Measurements from ENCODE around the gene DIRAS3.
"Not testable (repeated sequence)": the region's sequence is repeated elsewhere in the genome, so short reads cannot be mapped to it uniquely, and the experiment has no call there.

The DIRAS3 gene

GRCh38 chr1:68016381-68016780 is 34.0 kb downstream of the DIRAS3 start:
- DNase-seq = no peak

- no peak for DNase-seq
Measured at GRCh38 chr1:68015971-68016370, 34.5 kb downstream of the DIRAS3 start.

GRCh38 chr1:68015369-68015768 is 35.1 kb downstream of the DIRAS3 start:
- no peak for DNase-seq

- DNase-seq = no peak
Measured at GRCh38 chr1:68013351-68013750, 37.1 kb downstream of the DIRAS3 start.

- no peak for DNase-seq
Measured at GRCh38 chr1:68011657-68012375, 38.6 kb downstream of the DIRAS3 start.

GRCh38 chr1:68010543-68010942 is 39.9 kb downstream of the DIRAS3 start:
- DNase-seq = no peak

- DNase-seq = no peak
Measured at GRCh38 chr1:68010090-68010489, 40.3 kb downstream of the DIRAS3 start.

GRCh38 chr1:68003626-68004025 is 46.8 kb downstream of the DIRAS3 start:
- DNase-seq = not testable (repeated sequence)

GRCh38 chr1:68000191-68000590 is 50.2 kb downstream of the DIRAS3 start:
- DNase-seq = no peak

GRCh38 chr1:67997746-67998145 is 52.7 kb downstream of the DIRAS3 start:
- no peak for DNase-seq

All from CD4-positive, alpha-beta T cell treated with Interleukin-12 subunit alpha and Interleukin-12 subunit beta, for 1 hour (primary cell).